Activated B cell treated with CpG ODN at 0.5 μM for 24 hours (primary cell): Measurements from ENCODE around the gene KIAA0040. TPM values are rescaled to one million over a fixed set of nuclear protein-coding genes. Genes with fewer than 3 reads are reported as not detected.

Experiments
- ATAC-seq: fragments of 200-7000 bp; cut with Tn5 transposase; one replicate; pipeline ENCODE4 v1.10.0; 2021; ENCODE audit warnings: low read depth, mild to moderate bottlenecking, moderate library complexity
- CTCF ChIA-PET: fragments of 350-600 bp; sonication (Branson Sonifier 250); formaldehyde crosslinking; loops from one replicate; lab custom pipeline; 2021; ENCODE audit warnings: antibody characterized with exemption; lab: Charles Lee
- POLR2A ChIA-PET: fragments of 350-600 bp; sonication (Branson Sonifier 250); formaldehyde crosslinking; loops from one replicate; lab custom pipeline; 2021; ENCODE audit warnings: antibody characterized with exemption; lab: Charles Lee
- DNase-seq: peaks from one replicate; pipeline ENCODE4 v3.0.0; 2022
- H3K27ac Mint-ChIP-seq: one replicate; pipeline ENCODE4 v1.8.0; 2020; ENCODE audit warnings: mixed read lengths
- H3K27me3 Mint-ChIP-seq: one replicate; pipeline ENCODE4 v1.8.0; 2021; ENCODE audit warnings: mixed read lengths
- H3K36me3 Mint-ChIP-seq: one replicate; pipeline ENCODE4 v1.8.0; 2021; ENCODE audit warnings: low read depth, mixed read lengths
- H3K4me1 Mint-ChIP-seq: one replicate; pipeline ENCODE4 v1.8.0; 2021; ENCODE audit warnings: mixed read lengths
- H3K4me3 Mint-ChIP-seq: one replicate; pipeline ENCODE4 v1.8.0; 2020; ENCODE audit warnings: mild to moderate bottlenecking, mixed read lengths
- H3K9me3 Mint-ChIP-seq: one replicate; pipeline ENCODE4 v1.8.0; 2020; ENCODE audit warnings: mixed read lengths
- intact Hi-C: fragments of 100-400 bp; cut with micrococcal nuclease; formaldehyde crosslinking; loops from one replicate; pipeline ENCODE4 v1.15.1; 2024
- total RNA-seq: library from RNA; stranded (reverse); gene quantifications from 2 replicates; pipeline ENCODE4 v1.2.3, GENCODE V29; 2022
- TF ChIP-seq, protein P1 (sequence below): fragments of 200-600 bp; IDR thresholded peaks from one replicate; pipeline ENCODE4 v1.8.0; 2022; ENCODE audit warnings: antibody characterized with exemption, mild to moderate bottlenecking

The KIAA0040 gene
- total RNA-seq, 1 donor from 2014 or later, result 57.2 TPM

- Mint-ChIP-seq H3K4me1 (peaks cover 88% of the 10 kb centered on the region), H3K36me3 (peaks cover 90% of the 10 kb centered on the region), H3K9me3 (no peaks in the 10 kb centered on the region), H3K27ac (peak overlapping the region; percentile 72), H3K27me3 (no peaks in the 10 kb centered on the region), H3K4me3 (no peak overlapping the region)
- no peak for DNase-seq
- intact Hi-C loops, result no loop called here
- POLR2A ChIA-PET, result interaction anchor here (1.0 to 1.5 kb wide), 2 partner anchors 13 to 51 kb away, joined by 3 read pairs; no protein-coding TSS in a partner anchor
- TF ChIP-seq, protein P1, sequence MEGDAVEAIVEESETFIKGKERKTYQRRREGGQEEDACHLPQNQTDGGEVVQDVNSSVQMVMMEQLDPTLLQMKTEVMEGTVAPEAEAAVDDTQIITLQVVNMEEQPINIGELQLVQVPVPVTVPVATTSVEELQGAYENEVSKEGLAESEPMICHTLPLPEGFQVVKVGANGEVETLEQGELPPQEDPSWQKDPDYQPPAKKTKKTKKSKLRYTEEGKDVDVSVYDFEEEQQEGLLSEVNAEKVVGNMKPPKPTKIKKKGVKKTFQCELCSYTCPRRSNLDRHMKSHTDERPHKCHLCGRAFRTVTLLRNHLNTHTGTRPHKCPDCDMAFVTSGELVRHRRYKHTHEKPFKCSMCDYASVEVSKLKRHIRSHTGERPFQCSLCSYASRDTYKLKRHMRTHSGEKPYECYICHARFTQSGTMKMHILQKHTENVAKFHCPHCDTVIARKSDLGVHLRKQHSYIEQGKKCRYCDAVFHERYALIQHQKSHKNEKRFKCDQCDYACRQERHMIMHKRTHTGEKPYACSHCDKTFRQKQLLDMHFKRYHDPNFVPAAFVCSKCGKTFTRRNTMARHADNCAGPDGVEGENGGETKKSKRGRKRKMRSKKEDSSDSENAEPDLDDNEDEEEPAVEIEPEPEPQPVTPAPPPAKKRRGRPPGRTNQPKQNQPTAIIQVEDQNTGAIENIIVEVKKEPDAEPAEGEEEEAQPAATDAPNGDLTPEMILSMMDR, result no peak
- CTCF ChIA-PET, result interaction anchor here (1.6 to 2.6 kb wide), 2 partner anchors 23 to 143 kb away, joined by 5 to 17 read pairs; no protein-coding TSS in a partner anchor
- ATAC-seq, result no peak
These were observed 18.1 kb downstream of the KIAA0040 start for GRCh38 chr1:175174309-175175102.

GRCh38 chr1:175173531-175173930, 19.0 kb downstream of the KIAA0040 start:
- no peak for DNase-seq
- POLR2A ChIA-PET, result interaction anchor here (1.0 to 1.5 kb wide), 2 partner anchors 14 to 52 kb away, joined by 3 read pairs; no protein-coding TSS in a partner anchor

GRCh38 chr1:175172503-175172902, 20.1 kb downstream of the KIAA0040 start:
- ChIA-PET CTCF (interaction anchor here (2.4 to 2.6 kb wide), 2 partner anchors 145 to 201 kb away, joined by 5 to 17 read pairs; no protein-coding TSS in a partner anchor), POLR2A (no interaction called here)
- Mint-ChIP-seq H3K4me1 (peaks cover 78% of the 10 kb centered on the region), H3K9me3 (no peaks in the 10 kb centered on the region), H3K4me3 (no peak overlapping the region), H3K36me3 (peaks cover 92% of the 10 kb centered on the region), H3K27me3 (no peaks in the 10 kb centered on the region), H3K27ac (no peak overlapping the region)
- intact Hi-C loops, result loop anchor here (2.0 kb wide), 1 partner anchor 16 kb away; no protein-coding TSS in a partner anchor
- TF ChIP-seq, protein P1, result no peak
- ATAC-seq, result no peak
- DNase-seq, result no peak

More at GRCh38 chr1:175173531-175173930, 19.0 kb downstream of the KIAA0040 start:
- no peaks in the 10 kb centered on the region for H3K27me3 Mint-ChIP-seq
- ATAC-seq, result no peak
- H3K4me3 Mint-ChIP-seq, result no peak overlapping the region
- peaks cover 86% of the 10 kb centered on the region for H3K4me1 Mint-ChIP-seq
- H3K27ac Mint-ChIP-seq, result peak overlapping the region; percentile 75
- intact Hi-C loops, result loop anchor here (2.0 kb wide), 1 partner anchor 15 kb away; no protein-coding TSS in a partner anchor
- TF ChIP-seq, protein P1, result no peak
- peaks cover 90% of the 10 kb centered on the region for H3K36me3 Mint-ChIP-seq
- H3K9me3 Mint-ChIP-seq, result no peaks in the 10 kb centered on the region
- CTCF ChIA-PET, result interaction anchor here (1.6 to 2.6 kb wide), 2 partner anchors 22 to 144 kb away, joined by 5 to 17 read pairs; no protein-coding TSS in a partner anchor

DNA sequence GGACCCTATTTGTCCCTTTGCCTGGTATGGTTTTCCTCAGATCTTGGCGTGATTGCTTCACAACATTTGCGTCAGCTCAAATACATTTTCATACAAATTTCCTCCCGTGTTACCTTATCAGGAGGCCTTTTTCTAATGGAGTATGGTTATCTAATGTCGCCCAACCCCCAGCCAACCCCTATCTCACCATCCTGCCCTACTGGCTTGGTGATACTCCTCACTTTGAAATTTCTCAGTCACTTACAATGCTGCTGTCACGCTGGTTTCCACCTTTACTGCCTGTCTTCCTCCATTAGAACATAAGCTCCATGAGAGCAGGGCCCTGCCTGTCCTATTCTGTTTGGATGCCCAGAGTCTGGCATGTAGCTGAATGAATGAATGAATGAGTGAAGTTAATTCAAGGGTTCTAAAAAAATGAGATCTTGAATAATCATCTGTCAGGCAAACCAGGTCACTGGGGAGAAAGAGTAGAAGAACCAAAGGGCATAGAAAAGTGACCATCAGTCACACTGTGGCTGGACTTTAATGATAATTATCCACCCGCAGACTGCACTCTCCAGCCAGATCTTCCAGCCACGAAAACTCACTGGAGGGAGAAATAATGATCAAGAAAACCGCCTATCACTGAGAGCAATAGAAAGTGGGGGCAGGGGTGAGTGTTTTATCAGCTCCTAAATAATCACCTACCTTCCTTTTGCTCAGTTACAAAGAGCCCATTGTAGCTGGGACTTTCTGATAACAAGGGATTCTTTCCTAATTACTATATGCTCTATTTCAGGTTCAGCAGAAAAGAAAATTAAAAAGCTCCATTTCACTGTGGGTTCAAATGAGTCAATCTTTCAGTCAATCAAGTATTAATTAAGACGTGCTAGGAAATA, 21.3 kb downstream of the KIAA0040 start:
- ChIA-PET CTCF (interaction anchor here (1.0 to 2.4 kb wide), 3 partner anchors 16 to 203 kb away, joined by 4 to 5 read pairs (median 4); no protein-coding TSS in a partner anchor), POLR2A (no interaction called here)
- intact Hi-C loops, result no loop called here
- no peak for DNase-seq
- no peak for ATAC-seq
- Mint-ChIP-seq H3K36me3 (peaks cover 92% of the 10 kb centered on the region), H3K27me3 (no peaks in the 10 kb centered on the region), H3K4me3 (no peak overlapping the region), H3K4me1 (peaks cover 72% of the 10 kb centered on the region), H3K9me3 (no peaks in the 10 kb centered on the region), H3K27ac (peak overlapping the region; percentile 70)
- TF ChIP-seq, protein P1, result no peak
